Measurements from ENCODE around the gene RELA.
"Not testable (repeated sequence)": the region's sequence is repeated elsewhere in the genome, so short reads cannot be mapped to it uniquely, and the experiment has no call there.

RELA gene

DNA sequence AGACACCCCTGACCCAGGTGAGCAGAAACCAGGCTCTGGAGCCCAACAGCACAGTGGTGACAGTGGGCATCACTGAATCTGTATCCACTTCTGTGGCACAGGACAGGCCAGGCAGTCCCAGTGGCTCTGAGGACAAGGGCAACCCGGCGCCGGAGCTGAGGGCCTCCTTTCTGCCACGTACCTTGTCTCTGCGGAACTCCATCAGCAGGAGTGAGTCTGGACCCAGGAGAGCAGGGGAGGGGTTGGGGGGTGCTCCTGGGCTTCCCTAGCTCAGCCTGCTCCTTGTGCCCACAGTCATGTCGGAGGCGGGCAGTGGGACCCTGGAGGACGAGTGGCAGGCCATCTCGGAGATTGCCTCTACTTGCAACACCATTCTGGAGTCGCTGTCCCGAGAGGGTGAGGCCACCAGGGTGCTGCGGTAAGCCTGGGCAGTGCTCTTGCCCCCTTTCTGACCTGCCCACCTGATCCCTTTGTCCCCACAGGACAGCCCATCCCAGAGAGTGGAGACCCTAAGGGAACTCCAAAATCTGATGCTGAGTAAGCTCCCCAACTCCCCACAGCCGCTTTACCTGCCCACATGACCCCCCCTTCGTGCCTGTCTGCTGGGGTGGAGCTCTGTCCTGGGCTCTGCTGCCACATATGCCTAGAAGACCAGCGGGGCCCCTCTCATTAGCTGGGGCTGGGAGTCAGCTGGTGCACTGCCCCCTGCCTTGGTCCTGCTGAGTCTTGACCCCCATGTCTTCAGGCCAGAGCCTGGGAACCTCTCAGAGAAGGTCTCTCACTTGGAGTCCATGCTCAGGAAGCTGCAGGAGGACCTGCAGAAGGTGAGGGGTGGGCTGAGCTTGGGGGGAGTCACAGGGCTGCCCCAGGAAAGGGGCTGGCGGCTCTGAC is 12.8 kb downstream of the RELA start:
- no peak for DNase-seq (ENCODE audit: insufficient read length, low spot score)
- FAIRE-seq = no peak

DNA sequence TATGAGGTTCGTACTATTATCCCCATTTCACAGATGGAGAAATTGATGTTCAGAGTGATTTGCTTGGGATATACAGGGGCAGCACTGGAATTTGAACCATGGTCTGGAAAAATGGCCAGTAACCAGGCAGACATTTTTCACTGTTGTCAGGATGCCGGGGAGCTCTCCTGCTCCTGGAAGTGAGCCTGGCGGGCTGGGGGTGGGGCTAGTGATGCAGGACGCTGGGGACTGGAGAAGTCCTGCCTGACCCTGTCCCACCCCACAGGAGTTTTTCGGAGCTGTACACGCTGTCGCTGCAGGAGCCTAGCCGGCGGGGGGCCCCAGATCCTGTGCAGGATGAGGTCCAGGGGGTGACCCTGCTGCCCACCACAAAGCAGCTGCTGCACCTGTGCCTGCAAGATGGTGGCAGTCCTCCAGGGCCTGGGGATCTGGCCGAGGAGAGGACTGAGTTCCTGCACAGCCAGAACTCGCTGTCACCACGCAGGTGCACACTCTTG is 13.7 kb downstream of the RELA start:
- no peak for DNase-seq (ENCODE audit: insufficient read length, low spot score)
- no peak for FAIRE-seq

DNA sequence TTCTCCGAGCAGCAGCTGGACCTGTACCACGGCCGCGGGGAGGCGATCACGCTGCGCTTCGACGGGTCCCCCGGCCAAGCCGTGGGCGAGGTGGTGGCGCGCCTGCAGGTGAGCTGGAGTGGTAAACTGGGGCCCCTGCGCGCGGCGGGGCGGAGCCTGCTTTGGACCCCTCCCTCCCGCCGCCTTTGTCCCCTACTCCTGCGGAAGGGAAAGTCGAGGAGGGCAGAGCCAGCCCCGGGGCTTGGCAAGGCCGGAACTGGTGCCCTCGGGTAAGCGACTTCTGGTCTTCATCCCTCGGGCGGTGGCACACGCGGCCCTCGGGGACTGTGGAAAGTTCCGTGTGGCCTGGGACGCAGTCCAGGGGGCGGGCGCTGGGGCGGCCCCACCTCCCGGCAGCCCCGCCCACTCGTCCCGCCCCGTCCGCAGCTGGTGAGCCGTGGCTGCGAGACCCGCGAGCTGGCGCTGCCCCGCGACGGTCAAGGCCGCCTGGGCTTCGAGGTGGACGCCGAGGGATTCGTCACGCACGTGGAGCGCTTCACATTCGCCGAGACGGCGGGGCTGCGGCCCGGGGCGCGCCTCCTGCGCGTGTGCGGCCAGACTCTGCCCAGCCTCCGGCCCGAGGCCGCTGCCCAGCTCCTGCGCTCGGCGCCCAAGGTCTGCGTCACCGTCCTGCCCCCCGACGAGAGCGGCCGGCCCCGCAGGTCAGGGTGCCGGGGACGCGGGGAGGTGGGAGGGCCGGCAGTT is 15.6 kb downstream of the RELA start:
- FAIRE-seq = no peak
- DNase-seq (ENCODE audit: insufficient read length, low spot score) = no peak

DNA sequence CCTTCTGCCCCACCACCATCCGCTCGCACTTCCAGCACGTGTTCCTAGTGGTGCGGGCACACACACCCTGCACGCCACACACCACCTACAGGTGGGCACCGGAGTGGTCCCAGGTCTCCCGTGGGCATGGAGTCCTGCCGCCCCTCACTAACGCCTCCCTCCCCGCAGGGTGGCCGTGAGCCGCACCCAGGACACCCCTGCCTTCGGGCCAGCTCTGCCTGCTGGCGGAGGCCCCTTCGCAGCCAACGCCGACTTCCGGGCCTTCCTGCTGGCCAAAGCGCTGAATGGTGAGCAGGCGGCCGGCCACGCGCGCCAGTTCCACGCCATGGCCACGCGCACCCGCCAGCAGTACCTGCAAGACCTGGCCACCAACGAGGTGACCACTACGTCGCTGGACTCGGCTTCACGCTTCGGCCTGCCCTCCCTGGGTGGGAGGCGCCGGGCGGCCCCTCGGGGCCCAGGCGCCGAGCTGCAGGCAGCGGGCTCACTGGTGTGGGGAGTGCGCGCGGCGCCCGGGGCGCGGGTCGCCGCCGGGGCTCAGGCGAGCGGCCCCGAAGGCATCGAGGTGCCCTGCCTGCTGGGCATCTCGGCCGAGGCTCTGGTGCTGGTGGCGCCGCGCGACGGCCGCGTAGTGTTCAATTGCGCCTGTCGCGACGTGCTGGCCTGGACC is 16.3 kb downstream of the RELA start:
- FAIRE-seq = no peak

DNA sequence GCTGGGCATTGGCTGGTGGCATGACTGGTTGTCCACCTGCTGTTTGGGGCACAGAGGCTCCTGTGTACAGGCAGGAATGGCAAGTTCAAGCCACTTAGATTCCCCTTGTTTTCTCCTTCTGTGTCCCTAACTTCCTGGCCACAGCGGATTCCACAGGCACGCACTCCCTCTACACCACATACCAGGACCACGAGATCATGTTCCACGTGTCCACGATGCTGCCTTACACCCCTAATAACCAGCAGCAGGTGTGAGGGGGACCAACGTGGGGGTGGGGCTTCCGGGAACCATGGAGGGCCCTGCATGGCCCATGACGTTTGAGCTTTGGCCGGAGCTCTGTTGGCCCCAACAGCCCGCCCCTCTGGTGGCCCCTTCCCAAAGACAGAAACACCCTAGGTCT is 17.0 kb downstream of the RELA start:
- DNase-seq (ENCODE audit: insufficient read length, low spot score) (no peak), FAIRE-seq (peak; percentile 75)

More for the DNA sequence above, 16.3 kb downstream of the RELA start:
- no peak for DNase-seq (ENCODE audit: insufficient read length, low spot score)

DNA sequence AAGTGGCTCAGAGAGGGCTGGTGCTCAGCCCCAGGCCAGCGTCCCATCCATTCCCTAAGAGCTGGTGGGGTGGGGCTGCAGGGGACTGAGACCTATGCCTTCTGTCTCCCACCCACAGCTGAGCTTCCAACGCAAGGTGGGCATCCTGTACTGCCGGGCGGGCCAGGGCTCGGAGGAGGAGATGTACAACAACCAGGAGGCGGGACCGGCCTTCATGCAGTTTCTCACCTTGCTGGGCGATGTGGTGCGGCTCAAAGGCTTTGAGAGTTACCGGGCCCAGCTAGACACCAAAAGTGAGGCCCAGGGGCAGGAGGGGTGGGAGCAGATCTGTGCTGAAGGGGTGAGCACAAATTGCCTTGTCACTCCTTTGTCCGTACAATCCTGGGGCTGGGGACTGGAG is 17.9 kb downstream of the RELA start:
- DNase-seq (ENCODE audit: insufficient read length, low spot score) (no peak), FAIRE-seq (no peak)

DNA sequence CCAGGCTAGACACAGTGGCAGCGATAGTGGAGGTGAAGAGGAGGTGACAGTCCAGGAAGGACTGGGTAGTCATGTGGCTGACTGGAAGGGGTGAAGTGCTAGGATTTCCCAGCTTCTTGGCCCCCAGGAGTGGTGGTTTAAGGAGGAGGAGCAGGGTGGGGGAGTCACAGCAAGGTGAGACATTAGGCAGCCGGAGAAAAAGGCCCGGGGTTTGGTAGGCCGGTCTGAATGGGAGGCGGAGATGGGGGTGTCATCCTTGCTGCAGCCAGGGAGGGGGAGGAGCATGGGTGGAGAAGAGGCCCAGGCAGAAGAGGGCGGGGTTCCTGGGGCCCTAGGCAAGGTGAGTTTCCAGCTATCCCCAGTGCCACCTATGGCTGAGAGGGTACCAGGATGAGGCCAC is 18.7 kb downstream of the RELA start:
- no peak for DNase-seq (ENCODE audit: insufficient read length, low spot score)
- peak; percentile 9 for FAIRE-seq

DNA sequence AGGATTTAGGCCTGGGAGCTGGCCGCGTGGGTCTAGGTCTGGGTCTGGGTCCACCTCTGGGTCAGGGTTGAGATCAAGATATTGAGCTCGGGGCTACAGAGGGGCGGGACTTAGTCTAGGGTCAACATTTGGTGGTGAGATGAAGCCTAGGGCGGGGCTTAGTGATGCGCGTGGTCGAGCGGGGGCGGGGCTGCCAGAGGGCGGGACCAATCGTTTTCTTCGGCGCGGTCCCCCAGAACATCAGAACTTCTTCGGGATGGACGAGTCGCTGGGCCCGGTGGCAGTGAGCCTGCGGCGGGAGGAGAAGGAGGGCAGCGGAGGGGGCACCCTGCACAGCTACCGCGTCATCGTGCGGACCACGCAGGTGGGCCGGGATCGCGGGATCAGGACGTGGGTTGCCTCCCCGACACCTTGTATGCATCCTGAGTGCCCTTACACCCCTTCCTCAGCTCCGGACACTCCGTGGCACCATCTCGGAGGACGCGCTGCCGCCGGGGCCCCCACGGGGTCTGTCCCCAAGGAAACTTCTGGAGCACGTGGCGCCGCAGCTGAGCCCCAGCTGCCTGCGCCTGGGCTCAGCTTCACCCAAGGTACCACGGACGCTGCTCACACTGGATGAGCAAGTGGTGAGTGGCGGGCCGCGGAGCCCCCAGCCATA is 20.6 kb downstream of the RELA start:
- FAIRE-seq (no peak), DNase-seq (ENCODE audit: insufficient read length, low spot score) (no peak)

DNA sequence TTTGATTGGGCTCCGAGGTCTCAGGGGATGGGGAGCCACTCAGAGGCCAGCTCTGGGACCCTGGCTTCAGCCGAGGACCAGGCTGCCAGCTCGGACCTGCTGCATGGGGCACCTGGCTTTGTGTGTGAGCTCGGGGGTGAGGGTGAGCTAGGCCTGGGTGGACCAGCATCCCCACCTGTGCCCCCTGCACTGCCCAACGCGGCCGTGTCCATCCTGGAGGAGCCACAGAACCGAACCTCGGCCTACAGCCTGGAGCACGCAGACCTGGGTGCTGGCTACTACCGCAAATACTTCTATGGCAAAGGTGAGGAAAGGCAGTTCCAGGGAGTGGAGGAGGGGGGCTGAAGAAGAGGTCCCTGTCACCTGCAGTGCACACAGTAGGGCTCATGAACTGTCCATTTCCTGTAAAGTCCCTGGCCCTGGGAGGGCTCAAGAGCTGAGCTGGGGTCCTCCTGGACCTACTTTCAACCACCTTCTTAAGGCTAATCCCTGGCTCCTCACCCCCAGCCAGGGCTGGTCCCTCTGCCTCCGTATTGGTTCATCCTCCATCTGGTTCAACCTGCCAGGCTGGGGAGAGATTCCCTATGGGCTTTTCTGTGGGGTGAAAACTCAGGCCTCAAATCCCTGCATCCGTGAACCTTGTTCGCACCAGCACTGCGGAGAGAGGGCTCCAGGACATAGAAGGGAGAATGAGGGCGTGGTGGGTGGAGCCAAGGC is 21.3 kb downstream of the RELA start:
- FAIRE-seq = no peak

DNA sequence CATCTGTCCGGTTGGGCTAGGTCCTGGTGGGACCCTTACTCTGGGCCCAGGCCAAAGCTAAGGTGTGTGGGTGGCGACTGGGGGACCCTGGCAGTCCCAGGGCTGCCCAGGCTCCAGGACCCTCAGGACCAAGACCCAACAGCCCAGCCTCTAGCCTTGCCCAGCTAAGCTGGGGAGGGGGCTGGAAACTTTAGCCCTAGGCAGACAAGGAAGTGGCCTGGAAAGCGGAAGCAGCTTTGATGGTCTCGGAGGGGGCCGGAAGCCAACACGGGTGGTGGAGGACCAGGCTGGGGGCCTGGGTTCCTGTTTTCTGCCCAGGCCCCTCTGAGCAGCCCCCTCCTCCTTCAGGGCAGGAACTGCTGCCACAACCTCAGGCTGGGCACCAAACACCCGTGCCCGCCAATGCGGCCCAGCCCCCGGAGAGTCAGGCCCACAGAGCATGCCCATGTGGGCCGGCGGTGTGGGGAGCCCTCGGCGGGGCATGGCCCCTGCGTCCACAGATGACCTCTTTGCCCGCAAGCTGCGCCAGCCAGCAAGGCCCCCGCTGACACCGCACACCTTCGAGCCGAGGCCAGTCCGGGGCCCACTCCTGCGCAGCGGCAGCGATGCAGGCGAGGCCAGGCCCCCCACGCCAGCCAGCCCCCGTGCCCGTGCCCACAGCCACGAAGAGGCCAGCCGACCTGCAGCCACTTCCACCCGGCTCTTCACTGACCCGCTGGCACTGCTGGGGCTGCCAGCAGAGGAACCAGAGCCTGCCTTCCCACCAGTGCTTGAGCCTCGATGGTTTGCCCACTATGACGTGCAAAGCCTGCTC is 22.0 kb downstream of the RELA start:
- FAIRE-seq (no peak), DNase-seq (ENCODE audit: insufficient read length, low spot score) (no peak)

More for the DNA sequence above, 21.3 kb downstream of the RELA start:
- DNase-seq (ENCODE audit: insufficient read length, low spot score) = no peak

DNA sequence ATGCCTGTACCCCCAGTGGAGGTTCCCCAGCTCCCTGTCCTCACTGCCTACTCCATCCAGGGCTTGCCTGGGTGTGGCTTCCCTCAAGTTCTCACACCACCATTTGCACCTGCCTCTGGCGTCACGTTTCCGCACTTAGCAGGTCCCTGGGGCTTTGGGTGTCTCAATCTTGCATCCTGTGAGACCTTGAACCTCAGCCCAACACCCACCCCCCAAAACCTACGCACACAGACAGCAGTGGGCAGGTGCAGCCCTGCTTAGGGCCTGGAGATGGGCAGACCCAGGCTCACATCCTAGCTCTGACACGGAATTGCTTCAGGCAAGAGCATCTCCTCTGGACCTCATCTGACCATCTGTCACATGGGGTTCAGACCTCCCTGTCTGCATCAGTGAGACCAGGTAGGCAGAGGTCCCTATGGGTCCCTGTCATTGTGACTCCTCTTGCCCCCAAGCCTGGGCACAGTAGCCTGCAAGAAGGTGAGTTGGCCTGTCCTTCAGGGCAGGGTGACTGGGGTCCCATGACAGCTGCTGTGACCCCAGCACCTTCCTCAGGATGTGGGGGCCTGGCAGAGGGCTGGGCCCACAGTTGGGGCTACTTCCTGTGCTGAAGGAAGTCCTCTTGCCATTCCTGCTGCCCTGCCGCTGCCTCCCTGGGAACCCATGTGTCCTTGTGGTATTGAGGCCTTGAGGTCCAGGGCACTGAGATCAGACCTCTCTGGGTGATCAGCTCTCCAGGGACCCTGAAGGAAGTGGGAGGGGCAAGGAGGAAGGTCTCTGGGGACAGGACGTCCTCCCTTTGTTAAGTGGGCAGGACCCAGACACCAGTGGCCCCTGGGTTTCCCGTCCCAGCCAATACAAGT is 22.9 kb downstream of the RELA start:
- FAIRE-seq = no peak
- DNase-seq (ENCODE audit: insufficient read length, low spot score) = no peak

DNA sequence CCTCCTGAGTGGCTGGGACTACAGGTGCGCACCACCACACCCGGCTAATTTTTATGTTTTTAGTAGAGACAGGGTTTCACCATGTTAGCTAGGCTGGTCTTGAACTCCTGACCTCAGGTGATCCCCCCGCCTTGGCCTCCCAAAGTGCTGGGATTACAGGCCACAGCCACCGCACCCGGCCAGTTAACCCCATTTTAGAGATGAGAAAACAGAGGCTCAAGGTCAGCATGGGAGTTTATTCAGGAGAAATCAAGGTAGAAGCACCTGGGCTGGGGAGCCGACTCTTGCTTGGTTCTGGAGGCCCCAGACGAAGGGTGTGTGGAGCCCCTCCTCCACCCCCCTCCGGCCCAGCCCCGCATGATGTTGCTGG is 23.5 kb downstream of the RELA start:
- DNase-seq (ENCODE audit: insufficient read length, low spot score); FAIRE-seq: not testable (repeated sequence)

DNA sequence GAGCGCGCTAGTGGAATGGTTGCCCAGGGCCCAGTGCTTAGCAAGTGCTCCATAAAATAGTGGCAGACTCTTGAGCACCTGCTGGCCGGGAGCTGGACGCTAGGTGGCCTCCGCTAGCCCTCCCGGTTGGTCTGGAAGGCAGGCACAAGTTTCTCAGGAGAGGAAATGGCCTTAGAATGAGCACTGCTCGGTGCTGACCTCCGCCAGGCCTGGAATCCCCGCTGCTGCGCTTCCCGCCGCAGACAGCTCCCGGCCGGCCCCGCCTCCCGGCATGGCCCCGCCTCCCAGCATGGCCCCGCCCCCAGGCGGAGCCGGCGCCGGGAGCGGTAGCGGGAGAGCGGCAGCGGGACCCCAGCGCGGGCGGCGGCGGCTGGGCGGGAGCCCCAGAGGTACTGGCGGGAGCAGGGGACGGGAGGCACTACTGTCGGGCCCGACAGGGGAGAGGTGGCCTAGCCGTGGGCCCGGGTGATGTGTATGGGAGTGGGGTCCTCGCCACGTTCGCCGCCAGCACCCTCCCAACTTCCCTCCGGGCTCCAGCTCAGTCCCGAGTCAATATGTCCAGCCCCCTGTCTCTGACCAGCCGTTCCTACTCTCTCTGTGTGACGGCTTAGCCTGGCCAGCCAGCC is 24.8 kb downstream of the RELA start, which contains the start of gene SIPA1:
SIPA1 (plus strand) TSS at position 308 of the 626 bp plus-strand sequence. CDS start 2,821 bp downstream, outside the sequence.
- FAIRE-seq = peak; percentile 95
- DNase-seq (ENCODE audit: insufficient read length, low spot score) = peak; percentile 95

DNA sequence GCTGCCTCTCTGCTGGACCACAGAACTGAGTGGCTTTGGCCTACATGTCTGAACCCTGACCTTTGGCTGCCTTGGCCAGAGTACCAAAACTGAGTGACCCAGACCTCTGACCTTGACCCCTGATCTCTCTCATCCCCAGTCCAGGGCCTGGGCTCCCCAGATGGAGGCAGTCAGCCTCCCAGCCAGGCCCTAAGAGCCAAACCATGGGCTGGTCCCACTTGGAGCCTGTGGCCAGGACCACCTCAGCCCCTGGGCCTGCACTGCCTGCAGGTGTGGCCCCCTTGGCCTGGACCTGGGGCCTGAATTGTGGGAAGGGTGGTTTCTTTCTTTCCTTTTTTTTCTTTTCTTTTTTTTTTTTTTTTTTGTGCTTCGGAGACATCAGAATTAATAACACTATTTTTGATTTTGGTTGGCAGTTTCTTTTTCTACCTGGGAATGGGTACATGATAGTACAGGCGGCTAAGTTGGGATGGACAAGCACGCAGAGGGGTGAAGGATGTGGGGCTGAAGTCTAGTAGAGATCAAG is 25.6 kb downstream of the RELA start:
- FAIRE-seq (peak; percentile 44), DNase-seq (ENCODE audit: insufficient read length, low spot score) (no peak)

DNA sequence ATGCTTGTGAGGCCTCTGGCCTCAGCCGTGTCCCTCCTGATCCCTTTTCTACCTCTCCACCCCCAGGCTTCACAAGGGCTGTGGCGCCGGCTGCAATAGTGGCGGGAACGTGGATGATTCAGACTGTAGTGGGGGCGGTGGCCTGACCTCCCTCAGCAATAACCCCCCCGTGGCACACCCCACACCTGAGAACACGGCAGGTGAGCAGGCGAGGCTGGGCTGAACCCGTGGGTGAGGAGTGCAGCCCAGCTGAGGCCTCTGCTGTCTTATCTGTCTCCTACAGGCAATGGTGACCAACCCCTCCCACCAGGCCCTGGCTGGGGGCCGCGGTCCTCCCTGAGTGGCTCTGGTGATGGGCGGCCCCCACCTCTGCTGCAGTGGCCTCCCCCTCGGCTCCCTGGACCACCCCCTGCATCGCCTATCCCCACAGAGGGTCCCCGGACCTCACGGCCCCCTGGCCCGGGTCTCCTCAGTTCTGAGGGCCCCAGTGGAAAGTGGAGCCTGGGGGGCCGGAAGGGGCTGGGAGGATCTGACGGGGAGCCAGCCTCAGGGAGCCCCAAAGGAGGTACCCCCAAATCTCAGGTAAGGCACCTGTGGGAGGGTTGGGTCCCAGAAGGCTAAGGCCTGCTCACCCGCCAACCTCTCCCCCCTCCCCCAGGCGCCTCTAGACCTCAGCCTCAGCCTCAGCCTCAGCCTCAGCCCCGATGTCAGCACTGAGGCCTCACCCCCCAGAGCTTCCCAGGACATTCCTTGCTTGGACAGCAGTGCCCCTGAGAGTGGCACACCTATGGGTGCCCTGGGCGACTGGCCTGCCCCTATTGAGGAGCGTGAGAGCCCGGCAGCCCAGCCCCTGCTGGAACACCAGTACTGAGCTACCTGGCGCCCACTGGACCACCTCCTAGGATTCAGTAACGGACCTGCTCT is 26.3 kb downstream of the RELA start:
- no peak for DNase-seq (ENCODE audit: insufficient read length, low spot score)
- no peak for FAIRE-seq

All from HTR-8/SVneo (cell line).